ENCODE data around the gene INSIG1. TPM values are rescaled to one million over a fixed set of nuclear protein-coding genes. Genes with fewer than 3 reads are reported as not detected.

INSIG1 gene
- total RNA-seq = 52.3 TPM

DNA sequence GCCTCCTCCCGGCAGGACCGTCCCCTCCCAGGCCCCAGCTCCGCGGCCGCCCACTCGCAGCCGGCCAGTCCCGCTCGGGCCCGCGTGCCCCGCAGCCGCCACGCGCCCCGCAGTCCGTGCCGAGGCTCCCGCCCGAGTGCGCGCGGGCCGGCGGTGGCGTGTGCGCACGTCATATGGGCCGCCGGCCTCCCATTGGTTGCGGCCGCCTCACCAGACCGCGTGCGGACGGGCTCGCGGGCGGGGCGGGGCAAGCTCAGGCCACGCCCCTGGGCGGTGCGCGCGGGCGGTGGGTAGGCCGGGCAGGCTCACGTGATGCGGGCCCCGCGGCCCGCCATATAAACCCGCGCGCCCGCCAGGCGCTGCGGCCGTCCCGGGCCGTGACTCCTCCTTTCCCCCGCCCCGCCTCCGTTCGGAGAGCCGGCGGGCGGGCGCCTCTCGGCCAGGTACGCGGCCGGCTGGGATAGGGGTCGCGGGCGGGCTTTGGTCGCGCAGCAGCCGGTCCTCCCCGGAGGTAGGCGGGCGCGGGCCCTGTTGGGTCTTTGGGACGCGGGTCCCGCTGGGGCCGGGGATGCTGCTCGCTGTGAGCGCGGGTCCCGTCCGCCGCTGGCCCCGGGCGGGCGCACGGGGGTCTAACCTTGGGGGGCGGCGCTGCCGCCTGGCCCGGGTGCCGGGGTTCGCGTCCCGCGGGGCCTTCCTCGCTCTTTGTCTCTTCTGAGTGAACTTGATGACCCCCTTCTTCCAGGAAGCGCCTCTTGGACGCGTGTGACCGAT is at the start of gene INSIG1:
TSS of gene INSIG1 (plus strand) at position 362 of the 771 bp plus-strand sequence. CDS start at position 770, 408 bp downstream.
- peak; percentile 96 for DNase-seq

DNA sequence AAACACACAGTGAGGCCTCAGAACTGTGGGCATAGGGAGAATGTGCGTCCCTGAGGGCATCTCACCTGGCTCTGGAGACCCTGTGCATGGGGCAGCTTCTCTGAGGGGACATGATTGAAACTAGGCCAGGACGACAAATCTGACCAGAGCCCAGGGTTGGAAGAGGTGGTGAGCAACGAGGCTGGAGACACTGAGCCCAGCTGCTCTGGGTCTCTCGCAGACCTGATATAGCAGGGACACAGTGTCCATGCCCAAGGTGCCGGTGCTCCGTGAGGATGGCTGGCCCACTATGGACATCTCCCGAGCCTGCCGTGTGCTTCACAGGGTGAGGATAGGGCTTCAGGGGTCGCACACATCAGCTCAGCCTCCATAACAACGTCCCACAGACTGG is 49.3 kb upstream of the INSIG1 start:
- DNase-seq = no peak

DNA sequence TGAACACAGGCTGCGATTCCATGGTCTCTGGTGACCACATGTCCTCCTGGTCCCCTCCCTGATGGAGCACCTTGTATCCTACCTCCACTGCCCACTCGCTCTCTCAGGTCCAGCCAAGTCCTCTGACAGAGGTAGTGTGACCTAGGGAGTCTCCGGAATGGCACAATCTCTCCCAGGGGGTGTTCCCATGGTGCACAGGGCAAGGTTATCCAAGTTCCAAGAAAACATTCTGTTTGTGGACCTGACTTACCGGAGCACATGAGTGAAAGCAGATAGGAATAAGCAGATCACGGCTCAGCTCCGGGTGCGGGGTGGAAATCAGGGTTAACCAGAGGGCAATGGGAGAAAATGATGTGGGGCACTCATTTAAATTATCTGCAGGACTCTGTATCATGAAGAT is 45.8 kb upstream of the INSIG1 start:
- DNase-seq = no peak

DNA sequence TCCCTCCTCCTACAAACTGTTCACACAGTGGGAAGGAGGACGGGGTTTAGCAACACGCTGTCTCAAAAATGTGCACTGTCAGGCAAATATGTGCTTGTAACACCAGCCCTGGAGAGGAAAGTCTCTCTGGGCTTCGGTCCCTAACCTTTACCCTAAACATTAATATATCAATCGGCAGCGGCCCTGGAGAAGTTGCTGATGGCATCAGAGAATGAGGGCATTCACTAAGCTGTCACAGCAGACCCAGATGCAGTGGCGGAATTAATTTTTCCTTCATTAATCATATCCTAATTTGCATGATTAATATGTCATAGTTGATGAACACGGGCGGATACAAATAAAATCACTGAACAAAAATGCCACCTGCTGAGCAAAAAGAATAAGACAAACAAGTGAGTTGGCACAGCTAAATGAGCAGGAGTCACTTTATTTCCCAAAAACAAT is 45.2 kb upstream of the INSIG1 start:
- no peak for DNase-seq

DNA sequence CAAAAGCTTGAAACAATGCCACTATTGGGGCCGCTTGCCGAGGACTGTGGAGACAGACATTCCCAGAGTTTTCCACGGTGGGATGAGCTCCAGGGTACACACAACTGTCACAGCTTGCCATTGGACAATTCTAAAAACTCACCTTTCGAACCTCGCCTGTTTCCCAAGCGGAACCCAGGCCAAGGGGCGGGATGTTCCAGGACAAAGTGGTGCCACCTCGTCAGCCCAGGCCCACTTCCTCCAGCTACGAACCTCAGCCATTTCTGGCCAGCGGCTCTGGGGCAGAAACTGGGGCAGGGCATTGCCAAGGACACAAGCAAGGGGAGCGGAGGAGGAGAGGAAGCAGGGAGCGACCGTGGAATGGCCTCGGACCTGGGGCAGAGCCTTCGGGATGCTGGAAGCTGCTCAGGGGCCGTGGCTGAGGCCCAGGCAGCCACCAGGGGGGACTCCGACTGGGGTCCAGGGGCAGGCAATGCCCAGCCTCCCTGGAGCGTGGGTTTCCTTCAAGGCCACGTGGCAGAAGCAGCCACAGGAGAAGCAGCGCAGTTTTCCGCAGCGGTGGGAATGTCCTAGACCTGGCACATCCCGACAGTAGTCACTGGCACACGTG is 44.7 kb upstream of the INSIG1 start:
- DNase-seq = no peak

DNA sequence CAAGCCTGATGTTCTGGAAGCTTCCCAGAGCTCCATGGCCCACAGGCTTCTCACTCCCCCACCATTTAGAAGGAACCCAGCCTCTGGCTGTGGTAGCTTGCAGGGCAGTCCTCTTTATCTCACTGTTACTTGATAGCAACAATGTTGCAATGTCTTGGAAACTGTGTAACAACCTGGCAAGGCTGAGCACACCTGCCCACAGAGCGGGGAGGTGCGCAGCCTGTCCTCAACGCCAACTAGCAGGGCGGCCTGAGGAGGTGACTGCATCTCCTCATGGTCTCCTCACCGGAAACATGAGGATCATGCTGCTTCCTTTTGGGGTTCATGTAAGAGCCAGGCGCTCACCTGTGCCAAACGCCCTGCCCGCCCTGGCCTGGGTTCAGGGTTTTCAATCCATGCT is 43.7 kb upstream of the INSIG1 start:
- DNase-seq = no peak

DNA sequence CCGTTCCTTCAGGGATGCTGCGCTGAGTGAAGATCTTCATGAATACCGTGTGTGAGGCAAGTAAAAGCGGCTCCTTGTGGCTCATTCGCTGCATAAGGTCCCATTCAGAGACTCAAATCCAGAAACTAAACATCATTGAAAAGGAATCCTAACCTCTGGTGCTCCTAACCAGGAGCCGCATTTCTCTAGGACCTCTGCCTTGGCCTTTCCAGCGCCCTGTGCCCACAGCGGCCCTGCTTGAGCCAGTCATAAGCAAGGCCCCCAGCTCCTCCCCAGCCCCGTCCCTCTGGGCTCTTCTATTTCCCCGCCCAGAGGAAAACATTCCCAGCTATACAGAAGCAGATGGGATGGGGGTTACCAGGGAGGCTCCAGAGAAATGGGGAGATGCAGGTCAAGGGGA is 42.6 kb upstream of the INSIG1 start:
- no peak for DNase-seq

DNA sequence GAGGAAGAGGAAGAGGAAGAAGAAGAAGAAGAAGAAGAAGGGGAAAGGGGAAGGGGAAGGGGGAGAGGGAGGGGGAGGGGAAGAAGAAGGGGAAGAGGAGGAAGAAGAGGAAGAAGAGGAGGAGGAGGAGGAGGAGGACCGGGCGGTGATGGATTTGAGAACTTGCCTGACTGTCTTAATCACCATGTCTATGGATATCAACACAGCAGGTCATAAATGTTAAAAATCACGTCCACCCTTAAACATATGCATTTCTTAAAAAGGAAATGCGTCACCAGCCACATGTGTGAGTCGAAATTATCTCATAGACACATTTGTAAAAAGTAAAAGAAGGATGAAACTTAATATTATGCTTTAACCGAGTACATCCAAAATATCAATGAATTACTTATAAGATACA is 42.1 kb upstream of the INSIG1 start:
- no peak for DNase-seq

DNA sequence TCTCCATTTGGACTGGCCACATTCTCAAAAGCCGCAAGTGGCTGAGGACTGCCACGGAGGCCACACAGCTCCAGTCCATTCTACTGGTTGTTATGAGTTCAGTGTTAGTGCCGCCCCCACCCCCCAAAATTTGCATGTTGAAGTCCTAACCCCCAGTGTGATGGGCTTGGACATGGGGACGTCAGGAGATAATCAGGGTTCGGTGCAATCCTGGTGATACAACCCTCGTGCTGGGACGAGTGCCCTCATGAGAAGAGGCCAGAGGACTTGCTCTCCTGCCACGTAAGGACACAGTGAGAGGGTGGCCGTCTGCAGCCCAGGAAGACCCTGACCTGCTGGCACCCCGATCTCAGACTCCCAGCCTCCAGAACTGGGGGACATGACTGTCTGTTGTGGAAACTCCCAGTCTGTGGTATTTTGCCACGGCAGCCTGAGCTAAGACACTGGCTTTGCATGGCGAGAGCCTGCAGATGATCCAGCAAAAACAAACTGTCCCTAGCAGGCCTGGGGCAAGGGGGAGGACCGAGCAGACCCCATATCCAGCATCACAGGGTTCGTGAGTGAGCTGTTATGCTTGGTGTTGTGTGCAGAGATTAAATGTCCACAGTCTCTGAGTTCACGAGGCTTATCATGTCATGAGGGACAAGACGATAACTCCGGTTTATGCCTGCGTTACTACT is 41.5 kb upstream of the INSIG1 start:
- no peak for DNase-seq

DNA sequence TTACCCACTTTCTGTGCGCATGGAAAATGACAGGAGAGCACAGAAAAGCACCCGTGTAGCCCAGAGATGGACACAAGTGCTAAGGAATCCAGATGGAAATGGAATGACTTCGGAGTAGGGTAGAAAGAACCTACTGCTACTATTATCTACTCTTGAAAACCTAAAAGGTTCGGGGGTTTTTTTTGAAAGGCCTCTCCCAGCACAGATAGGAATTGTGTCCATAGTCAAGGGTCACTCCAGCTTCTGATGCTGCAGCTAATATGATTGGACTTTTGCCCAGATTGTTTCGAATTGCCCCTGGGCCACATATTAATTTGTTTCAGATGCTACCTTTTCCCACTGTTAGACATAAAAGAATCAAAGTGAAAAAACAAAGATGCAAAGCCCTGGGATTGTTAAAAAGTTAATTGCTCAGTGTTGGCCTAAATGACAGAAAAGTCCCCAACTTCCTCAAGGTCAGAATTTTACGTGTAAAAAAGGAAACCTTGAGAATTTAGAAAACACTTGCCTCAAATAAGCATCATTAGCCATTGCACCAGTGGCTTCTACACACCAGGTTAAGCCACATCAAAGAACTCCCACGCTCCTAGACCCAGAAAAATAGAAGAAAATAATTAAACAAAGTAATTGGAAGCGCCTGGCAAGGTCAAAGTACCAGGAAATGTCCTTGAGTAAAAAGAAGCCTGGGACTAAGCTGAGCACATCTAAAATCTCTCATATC is 40.8 kb upstream of the INSIG1 start:
- DNase-seq = no peak

DNA sequence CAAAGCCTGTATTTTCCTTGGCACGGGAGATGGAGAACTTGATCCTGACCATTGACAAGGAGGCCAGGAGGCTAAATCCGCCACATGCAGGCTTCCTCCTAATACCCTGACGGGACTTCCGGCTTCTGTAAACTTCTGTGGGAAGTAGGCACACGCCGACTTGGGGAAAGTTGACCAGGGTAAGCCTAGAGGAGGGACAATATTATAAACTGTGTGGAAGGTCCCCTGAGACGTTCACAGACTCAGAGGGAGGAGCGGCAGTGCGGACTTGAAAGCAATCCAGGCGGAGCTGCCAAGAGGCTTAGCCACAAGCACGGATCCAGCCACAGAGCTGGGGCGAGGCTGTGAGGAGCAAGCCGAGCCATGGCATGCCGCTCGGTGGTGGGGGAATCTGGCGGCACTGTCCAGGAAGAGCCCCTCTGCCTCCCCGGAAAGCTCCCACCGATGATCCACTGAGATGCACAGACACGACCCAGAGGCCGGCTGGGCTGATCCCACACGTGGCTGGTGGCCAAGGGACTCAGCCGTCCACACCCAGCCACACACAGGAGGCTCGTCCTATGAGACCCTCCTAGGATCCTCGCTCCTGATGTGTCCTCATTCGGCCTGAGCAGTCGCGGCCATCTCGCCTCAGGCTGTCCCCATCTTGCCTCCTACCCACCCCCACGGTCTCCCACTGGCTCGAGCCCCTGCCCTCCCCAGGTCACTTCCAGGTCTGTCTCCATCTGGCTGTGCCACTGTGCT is 40.0 kb upstream of the INSIG1 start:
- DNase-seq = peak; percentile 83

DNA sequence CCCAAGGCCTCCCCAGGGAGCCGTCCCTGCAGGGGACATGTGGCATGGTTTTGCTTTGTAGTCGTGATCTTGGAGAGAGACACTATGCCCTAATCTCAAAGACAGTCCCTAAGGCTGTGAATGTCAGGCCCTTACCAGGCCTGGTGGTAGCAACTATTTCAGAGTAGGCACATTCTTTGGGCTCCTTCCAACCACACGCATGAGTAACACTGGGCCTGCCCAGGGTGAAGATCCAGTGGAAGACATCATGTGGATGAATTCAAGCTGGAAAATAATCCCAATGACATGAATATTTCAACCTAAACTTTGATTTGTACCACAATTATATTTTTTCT is 39.5 kb upstream of the INSIG1 start:
- peak; percentile 64 for DNase-seq

DNA sequence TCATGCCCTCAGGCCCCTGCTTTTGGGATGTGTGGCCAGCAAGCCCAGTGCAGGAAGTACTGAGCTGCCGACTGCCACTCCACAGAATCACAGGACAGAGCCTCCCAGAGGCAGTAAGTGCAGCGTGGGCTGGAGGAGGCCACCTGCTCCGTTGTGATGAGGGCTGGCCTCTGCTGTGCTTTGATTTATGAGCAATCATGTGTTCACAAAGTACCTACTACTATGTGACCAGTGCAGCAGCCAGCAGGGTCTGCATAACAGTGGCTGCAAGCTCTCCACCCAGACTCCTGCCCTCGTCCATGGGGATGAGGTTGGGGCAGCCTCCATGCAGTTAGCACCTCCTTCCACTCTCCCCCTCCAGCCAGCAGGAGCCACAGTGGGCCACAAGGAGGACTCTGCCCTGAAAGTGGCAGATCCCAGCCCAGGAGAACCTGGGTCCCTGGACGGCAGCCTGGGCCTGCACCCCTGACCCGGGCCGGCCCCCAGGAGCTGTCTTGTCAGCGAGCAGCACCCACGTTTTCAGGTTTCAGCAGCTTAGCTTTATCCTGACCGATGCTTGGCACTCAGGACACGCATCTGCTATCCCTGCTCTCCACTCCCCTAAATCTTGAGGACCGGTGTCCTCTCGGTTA is 37.7 kb upstream of the INSIG1 start:
- no peak for DNase-seq

DNA sequence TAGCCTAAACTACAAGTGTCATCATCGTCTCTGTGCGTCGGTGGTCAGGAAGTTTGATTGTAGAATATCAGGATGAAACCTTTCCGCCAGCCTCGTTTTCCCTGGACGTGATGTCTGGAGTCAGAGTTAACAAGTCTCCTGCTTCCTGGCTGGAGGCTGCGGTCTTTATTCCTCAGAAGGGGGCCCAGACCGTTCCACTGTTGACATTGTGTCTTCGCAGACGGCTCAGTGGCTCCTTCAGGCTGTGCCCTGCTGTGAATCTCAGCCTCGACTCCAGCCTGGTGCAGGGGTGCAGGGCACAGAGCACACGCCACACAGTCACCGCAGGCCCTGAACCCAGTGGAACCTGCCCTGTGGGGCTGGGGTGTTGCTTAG is 37.2 kb upstream of the INSIG1 start:
- DNase-seq = no peak

DNA sequence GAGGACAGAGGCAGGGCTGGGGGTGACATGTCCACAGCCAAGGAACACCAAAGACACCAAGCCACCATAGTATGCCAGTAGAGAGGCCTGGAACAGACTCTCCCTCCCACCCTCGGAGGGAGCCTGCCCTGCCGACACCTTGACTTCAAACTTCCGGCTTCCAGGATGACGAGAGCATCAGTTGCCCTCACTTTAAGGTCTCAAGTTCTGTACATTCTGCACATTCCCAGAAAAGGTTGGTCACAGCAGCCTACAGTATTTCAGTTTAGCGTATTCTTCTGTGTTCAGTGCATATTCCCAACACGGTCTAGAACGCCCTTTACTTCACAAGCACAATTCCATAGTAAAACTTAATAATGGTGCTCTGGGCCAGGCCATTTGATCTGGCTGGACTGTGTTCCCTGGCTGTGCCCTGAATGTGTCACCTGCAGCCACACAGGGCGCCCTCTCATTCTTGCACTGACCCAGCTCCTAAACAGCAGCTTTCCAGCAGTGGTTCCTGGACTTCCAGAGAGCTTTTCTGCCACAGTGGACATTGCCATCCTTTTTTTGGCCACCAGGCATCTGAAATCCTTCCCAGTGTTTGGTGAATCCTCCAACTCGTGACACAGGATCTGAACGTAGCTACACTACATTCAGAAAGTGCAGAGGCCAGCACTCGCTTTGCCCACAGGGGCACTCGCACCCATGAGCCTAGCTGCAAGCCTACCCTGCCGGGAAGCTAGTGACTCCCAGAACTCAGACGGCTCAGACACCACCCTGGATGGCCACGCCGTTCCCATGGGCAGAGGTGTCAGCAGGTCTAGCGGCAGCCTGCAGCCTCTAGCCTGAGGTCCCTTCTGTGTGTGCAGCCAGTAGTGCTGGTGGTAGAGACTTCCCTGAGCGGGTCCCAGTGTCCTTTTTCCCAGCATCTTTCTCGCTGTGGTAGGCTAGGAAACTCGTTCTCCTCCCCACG is 36.4 kb upstream of the INSIG1 start:
- no peak for DNase-seq

DNA sequence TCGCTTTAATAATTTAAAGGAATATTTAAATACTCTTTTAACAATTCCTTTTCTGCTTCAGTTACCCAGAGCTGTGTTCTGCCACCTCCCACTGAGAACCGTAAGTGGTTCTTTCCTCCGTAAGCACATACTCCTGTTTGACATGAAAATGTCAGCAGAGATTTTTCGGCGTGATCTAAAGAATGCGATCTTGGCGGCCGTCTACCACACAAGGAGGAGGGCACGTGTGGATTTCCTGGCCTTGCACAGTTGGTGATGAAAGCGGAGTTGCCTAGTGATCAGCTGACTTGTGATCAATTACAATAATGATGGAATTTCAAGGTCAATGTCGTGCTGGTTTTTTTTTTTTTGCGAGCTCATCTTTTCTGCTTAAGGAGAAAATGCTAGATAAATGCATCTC is 35.6 kb upstream of the INSIG1 start:
- no peak for DNase-seq

DNA sequence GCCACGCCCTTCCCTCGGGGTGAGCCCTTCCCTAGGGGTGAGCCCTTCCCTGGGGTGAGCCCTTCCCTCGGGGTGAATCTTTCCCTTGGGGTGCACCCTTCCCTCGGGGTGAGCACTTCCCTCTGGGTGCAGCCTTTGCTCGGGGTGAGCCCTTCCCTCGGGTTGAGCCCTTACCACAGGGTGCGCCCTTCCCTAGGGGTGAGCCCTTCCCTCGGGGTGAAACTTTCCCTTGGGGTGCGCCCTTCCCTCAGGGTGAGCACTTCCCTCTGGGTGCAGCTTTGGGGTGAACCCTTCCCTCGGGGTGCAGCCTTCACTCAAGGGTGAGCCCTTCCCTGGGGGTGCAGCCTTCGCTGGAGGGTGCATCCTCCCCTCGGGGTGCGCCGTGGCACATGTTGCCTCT is 34.6 kb upstream of the INSIG1 start:
- no peak for DNase-seq

DNA sequence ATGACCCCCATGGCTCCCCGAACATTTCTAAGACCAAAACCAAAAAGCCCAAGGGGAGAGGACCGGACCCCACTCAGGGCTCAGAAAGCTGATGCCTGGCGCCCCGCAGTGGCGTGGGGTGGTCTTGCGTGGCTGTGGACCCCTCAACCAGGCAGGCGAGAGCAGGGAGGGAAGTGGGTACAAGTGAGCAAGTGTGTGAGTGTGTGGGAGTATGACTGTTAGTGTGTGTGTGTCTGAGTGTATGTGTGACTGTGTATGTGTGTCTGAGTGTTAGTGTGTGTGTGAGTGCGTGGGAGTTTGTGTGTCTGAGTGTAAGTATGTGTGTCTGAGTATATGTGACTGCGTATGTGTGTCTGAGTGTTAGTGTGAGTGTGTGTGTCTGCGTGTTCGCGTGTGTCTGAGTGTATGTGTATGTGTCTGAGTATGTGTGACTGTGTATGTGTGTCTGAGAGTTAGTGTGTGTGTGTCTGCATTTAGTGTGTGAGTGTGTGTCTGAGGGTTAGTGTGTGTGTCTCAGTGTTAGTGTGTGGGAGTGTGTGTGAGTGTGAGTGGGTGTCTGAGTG is 34.0 kb upstream of the INSIG1 start:
- DNase-seq = no peak

DNA sequence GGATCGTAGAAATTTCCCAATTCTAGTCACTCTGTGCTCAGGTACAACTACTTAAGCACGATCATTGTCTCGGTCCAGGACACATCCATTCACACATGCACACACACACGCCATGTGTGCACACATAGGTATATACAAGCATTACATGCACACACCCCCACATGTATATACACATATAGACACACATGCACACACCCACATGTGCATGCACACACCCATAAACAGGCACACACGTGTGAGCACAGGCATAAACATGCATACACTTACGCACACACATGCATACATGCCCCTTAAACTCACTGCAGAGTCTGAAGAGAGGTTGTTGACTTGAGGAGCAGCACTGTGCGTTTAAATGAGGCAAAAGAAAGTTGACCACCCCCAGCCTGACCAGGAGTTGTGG is 32.5 kb upstream of the INSIG1 start:
- no peak for DNase-seq

DNA sequence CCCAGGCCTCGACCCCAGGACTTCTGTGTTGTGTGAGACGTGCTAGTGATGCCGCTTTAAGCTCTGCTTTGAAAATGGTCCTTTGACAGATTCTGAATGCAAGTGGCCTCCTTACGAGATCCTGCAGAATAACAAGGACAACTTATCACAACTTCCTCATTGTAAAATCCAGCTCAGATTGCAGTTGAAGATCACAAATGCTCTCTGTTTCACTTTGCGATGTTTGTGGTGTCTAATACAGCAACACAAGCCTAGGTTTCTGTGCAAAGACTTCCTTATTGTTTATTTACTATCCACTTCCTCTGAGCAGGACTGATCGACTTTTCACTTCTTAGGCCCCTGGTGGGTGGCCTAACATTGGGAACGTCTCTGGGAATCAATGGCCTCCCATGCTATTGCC is 31.7 kb upstream of the INSIG1 start:
- DNase-seq = no peak

Measured in tongue (tissue), 2 donors.